HEK293T (cell line): ENCODE measurements around the gene PLXNB1.
"Not testable (repeated sequence)": the region's sequence is repeated elsewhere in the genome, so short reads cannot be mapped to it uniquely, and the experiment has no call there.

ENCODE experiments used
- FOXA1 ChIP-seq: fragments of 450-650 bp; IDR thresholded peaks from 2 replicates; pipeline ENCODE4 v1.6.1; 2016; ENCODE audit warnings: mild to moderate bottlenecking
- SP1 ChIP-seq: fragments of 450-650 bp; IDR thresholded peaks from 2 replicates; pipeline ENCODE4 v1.6.1; 2017

DNA sequence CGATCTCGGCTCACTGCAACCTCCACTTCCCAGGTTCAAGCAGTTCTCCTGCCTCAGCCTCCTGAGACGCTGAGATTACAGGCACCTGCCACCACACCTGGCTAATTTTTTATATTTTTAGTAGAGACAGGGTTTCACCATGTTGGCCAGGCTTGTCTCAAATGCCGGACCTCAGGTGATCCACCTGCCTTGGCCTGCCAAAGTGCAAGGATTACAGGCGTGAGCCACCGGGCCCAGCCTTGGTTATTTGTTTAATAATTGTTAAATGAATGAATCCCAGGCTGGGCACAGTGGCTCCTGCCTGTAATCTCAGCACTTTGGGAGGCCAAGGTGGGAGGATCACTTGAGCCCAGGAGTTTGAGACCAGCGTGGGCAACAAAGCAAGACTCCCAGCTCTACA, 31.9 kb upstream of the PLXNB1 start:
- not testable (repeated sequence) for TF ChIP-seq FOXA1, SP1
